Measurements from ENCODE around the gene TTC16. TPM values are rescaled to one million over a fixed set of nuclear protein-coding genes. Genes with fewer than 3 reads are reported as not detected.

The TTC16 gene
- total RNA-seq, 1 experiment from 2014 or later = not detected

DNA sequence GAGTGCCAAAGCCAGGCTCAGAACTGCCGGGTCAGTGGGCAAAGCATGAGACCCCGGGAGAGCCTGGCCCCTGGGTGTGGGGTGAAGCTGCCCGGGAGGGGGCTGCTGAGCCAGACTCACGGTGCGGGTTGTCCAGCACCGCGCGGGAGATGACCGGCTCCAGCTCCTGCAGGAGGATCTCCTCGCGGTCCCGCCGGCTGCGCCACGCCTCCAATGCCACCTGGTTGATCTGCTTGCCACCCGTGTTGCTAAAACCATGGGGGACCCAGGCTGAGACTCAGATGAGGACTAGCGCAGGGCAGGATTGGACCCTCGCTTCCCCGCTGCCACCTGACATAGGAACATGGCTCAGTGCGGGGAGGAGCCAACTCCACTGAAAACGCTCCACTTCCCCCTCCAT, 16.6 kb downstream of the TTC16 start:
- no peak overlapping the region for H3K4ac ChIP-seq (ENCODE audit: low read depth, low read length)

More for the DNA sequence above, 16.6 kb downstream of the TTC16 start:
- H3K14ac ChIP-seq (ENCODE audit: insufficient read depth, low read length) = no peak overlapping the region
- peaks cover 8% of the 10 kb centered on the region; the same call in 1 of the 2 replicates for H3K27me3 Mint-ChIP-seq (ENCODE audit: low read depth)
- H3K27me3 ChIP-seq (ENCODE audit: insufficient read depth, low read length) = no peaks in the 10 kb centered on the region
- H4K5ac ChIP-seq (ENCODE audit: insufficient read length, low read depth, low read length) = no peak overlapping the region
- DNase-seq = no peak
- no peak overlapping the region for H2BK5ac ChIP-seq (ENCODE audit: insufficient read length, low read length)
- H3K36me3 Mint-ChIP-seq (ENCODE audit: insufficient read depth in 1 of 3, low read depth in 3 of 3) = no peaks in the 10 kb centered on the region; a peak in 1 of 7 replicates
- H3K4me3 Mint-ChIP-seq = no peak overlapping the region
- no peak overlapping the region for H2BK12ac ChIP-seq (ENCODE audit: insufficient read length, low read depth, low read length)
- H3K56ac ChIP-seq (ENCODE audit: insufficient read length, low read depth, low read length) = no peak overlapping the region
- TF ChIP-seq, protein P1, sequence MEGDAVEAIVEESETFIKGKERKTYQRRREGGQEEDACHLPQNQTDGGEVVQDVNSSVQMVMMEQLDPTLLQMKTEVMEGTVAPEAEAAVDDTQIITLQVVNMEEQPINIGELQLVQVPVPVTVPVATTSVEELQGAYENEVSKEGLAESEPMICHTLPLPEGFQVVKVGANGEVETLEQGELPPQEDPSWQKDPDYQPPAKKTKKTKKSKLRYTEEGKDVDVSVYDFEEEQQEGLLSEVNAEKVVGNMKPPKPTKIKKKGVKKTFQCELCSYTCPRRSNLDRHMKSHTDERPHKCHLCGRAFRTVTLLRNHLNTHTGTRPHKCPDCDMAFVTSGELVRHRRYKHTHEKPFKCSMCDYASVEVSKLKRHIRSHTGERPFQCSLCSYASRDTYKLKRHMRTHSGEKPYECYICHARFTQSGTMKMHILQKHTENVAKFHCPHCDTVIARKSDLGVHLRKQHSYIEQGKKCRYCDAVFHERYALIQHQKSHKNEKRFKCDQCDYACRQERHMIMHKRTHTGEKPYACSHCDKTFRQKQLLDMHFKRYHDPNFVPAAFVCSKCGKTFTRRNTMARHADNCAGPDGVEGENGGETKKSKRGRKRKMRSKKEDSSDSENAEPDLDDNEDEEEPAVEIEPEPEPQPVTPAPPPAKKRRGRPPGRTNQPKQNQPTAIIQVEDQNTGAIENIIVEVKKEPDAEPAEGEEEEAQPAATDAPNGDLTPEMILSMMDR (conservative IDR thresholded peaks at IDR 0.05) = no peak
- no peak overlapping the region for H2AK5ac ChIP-seq (ENCODE audit: insufficient read length, low read length)
- peaks cover 9 to 10% of the 10 kb centered on the region in 2 experiments for H3K4me1 Mint-ChIP-seq
- no peak overlapping the region for H3K27ac ChIP-seq (ENCODE audit: insufficient read length, low read depth, low read length)
- H4K20me1 ChIP-seq (ENCODE audit: control insufficient read depth, insufficient read depth, insufficient read length) = no peaks in the 10 kb centered on the region
- no peak overlapping the region for H3K9ac ChIP-seq (ENCODE audit: extremely low read depth, insufficient read length, low read length)
- H4K8ac ChIP-seq (replicated peaks; ENCODE audit: insufficient read length, low read depth, low read length) = no peak overlapping the region
- no peak overlapping the region for H3K18ac ChIP-seq (ENCODE audit: insufficient read length, low read depth, low read length)
- no peaks in the 10 kb centered on the region for H3K4me1 ChIP-seq (ENCODE audit: insufficient read depth, low read length)
- no peak overlapping the region for H2BK120ac ChIP-seq (ENCODE audit: low read depth, low read length, poor library complexity, severe bottlenecking)
- no peaks in the 10 kb centered on the region for H3K23me2 ChIP-seq (ENCODE audit: insufficient read length, low read depth, low read length, poor library complexity, severe bottlenecking)
- H3K9me3 Mint-ChIP-seq = no peaks in the 10 kb centered on the region
- no peak overlapping the region for H3K4me2 ChIP-seq (ENCODE audit: insufficient read depth, insufficient read length, low read length)
- H4K91ac ChIP-seq (ENCODE audit: insufficient read length, low read depth, low read length) = no peak overlapping the region
- WGBS (ENCODE audit: extremely low coverage, insufficient read length, low lambda C conversion rate) = no CpG with 5 or more reads among the region's 21 CpGs
- H2AFZ ChIP-seq (ENCODE audit: low read length) = no peak overlapping the region
- no peak overlapping the region for H2BK15ac ChIP-seq (ENCODE audit: low read depth, low read length)
- H3K27ac Mint-ChIP-seq = peak overlapping the region in 1 of 3 experiments; percentile 69; a peak in 1 of 7 replicates
- no peaks in the 10 kb centered on the region for H3K79me2 ChIP-seq (ENCODE audit: insufficient read depth, low read length)
- H3K79me1 ChIP-seq (ENCODE audit: insufficient read depth, low read depth, low read length, poor library complexity, severe bottlenecking) = no peaks in the 10 kb centered on the region
- H3K23ac ChIP-seq (ENCODE audit: insufficient read length, low read depth, low read length) = no peak overlapping the region
- H3T11ph ChIP-seq (ENCODE audit: low read length) = no peak overlapping the region
- no peaks in the 10 kb centered on the region for H3K9me3 ChIP-seq (ENCODE audit: control insufficient read depth, low read depth, low read length)
- H2BK20ac ChIP-seq (ENCODE audit: low read depth, low read length, poor library complexity, severe bottlenecking) = no peak overlapping the region
